KBM-7 (cell line): ENCODE results near the gene ADAM10.

ENCODE experiments used
- DNase-seq: peaks from one replicate; pipeline ENCODE4 v3.0.0-alpha.2; 2015
- in situ Hi-C: fragments of 300-500 bp; cut with MboI; formaldehyde crosslinking; loops from 2 replicates; pipeline ENCODE4 v1.14.3; 2020; ENCODE audit warnings: low sequenced_read_pairs, low pct_unique_long_range_greater_than_20kb, mixed read lengths

ADAM10 gene

GRCh38 chr15:58732625-58733363, 16.7 kb downstream of the ADAM10 start:
- in situ Hi-C loops = no loop called here
- no peak for DNase-seq

DNA sequence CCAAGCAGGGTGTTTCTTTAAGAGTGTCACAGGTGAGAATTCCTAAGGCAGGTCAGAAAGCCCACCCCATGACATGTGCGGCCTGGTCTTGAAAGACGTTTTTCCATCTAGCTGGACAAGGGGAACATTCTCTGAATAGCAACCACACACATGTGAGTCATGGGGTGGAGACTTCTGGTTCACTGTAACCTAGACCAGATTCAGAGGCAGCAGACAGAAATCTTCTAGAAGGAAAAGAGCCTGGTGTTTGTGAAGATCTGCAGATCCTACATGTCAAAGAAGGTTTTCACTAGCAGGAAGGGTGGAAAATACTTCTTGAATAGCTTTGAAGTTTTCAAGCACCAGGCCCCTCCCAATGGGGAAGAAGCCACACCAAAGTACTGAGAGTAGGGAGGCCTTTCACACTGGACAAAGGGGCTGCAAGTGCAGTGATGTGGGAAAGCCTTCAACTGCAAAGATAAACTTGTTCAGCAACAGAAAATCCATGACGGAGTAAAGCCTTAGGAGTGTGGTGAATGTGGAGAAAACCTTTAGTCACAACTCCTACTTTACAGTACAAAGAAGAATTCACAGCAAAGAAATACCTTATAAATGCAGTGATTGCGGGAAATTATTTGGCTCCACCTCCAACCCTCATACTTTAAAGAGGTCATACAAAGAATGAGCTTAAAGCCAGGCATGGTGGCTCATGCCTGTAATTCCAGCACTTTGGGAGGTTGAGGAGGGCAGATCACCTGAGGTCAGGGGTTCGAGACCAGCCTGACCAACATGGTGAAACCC, 17.6 kb downstream of the ADAM10 start:
- DNase-seq = no peak
- in situ Hi-C loops = no loop called here

DNA sequence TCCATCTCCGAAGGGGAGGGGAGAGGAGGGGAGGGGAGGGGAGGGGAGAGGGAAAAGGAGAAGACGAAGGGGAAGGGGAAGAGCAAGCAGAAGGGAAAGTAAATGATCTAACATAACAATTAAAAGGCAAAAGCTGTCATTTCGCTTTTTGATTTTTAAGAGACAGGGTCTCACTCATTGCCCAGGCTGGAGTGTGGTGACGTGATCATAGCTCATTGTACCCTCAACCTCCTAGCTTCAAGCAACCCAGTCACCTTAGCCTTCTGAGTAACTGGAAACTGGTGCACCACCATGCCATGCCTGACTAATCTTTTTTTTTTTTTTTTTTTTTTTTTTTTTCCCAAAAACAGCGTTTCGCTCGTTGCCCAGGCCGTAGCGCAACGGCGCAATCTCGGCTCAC, 22.6 kb downstream of the ADAM10 start:
- in situ Hi-C loops = no loop called here
- DNase-seq = no peak

DNA sequence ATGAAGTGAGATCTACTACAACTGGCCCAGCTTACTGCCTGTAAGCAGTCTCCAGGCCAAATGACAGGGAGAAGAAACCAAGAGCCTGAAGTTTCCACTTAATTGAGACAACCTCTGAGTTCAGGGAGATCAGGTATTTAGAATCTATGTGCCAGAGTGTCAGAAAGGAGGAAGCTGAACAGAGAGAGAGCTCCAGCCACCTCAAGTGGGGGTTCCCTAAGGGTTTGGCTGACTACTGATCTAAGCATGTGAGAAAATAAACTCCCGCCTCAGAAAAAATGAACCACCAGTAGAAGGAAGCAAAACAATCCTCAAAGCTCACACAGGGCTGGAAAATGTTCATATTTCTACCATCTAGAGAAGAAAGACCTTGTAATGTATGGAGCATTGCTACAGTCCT, 25.0 kb downstream of the ADAM10 start:
- peak; percentile 83 for DNase-seq
- in situ Hi-C loops = no loop called here

- DNase-seq = no peak
- in situ Hi-C loops = no loop called here
Observed at GRCh38 chr15:58717357-58717756, 32.1 kb downstream of the ADAM10 start.

GRCh38 chr15:58716027-58716426, 33.5 kb downstream of the ADAM10 start:
- in situ Hi-C loops = no loop called here
- DNase-seq = no peak

- no peak for DNase-seq
- in situ Hi-C loops = no loop called here
Observed at GRCh38 chr15:58715266-58715917, 34.1 kb downstream of the ADAM10 start.

- DNase-seq = no peak
- in situ Hi-C loops = no loop called here
Observed at GRCh38 chr15:58710701-58711100, 38.8 kb downstream of the ADAM10 start.

GRCh38 chr15:58707397-58707796, 42.1 kb downstream of the ADAM10 start:
- in situ Hi-C loops = no loop called here
- no peak for DNase-seq

GRCh38 chr15:58705105-58705504, 44.4 kb downstream of the ADAM10 start:
- in situ Hi-C loops = no loop called here
- no peak for DNase-seq

GRCh38 chr15:58704155-58704865, 45.2 kb downstream of the ADAM10 start:
- in situ Hi-C loops = no loop called here
- DNase-seq = no peak

DNA sequence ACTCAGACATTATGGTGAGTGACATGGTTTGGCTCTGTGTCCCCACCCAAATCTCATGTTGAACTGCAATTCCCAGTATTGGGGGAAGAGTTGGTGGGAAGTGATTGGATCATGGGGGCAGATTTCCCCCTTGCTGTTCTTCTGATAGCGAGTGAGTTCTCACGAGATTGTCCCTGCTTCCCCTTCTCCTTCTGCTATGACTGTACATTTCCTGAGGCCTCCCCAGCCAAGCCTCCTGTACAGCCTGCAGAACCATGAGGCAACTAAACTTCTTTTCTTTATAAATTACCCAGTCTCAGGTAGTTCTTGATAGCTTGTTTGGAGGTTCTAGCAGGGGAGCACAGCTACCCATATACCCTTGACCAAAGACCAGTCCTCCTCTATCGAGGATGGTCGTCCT, 45.9 kb downstream of the ADAM10 start:
- DNase-seq = peak; percentile 39
- in situ Hi-C loops = no loop called here

GRCh38 chr15:58702233-58702632, 47.3 kb downstream of the ADAM10 start:
- DNase-seq = no peak
- in situ Hi-C loops = no loop called here

- no peak for DNase-seq
- in situ Hi-C loops = no loop called here
Observed at GRCh38 chr15:58701376-58701775, 48.1 kb downstream of the ADAM10 start.

DNA sequence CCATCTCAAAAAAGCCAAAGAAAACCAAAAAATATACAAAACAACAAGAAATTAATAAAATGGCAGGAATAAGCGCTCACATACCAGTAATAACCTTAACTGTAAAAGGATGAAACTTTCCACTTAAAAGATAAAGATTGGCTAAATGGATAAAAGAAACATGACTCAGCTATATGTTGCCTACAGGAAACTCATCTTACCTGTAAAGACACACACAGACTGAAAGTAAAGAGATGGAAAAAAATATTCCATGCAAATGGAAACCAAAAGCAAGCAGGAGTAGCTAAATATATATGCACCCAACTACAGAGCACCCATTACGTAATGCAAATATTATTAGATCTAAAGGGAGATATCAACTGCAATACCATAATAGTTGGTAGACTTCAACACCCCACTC, 49.7 kb downstream of the ADAM10 start:
- in situ Hi-C loops = no loop called here

GRCh38 chr15:58698887-58699641, 50.4 kb downstream of the ADAM10 start:
- in situ Hi-C loops = no loop called here
- no peak for DNase-seq

More for the DNA sequence above, 49.7 kb downstream of the ADAM10 start:
- DNase-seq = no peak

GRCh38 chr15:58697220-58697619, 52.3 kb downstream of the ADAM10 start:
- in situ Hi-C loops = no loop called here
- DNase-seq = no peak

DNA sequence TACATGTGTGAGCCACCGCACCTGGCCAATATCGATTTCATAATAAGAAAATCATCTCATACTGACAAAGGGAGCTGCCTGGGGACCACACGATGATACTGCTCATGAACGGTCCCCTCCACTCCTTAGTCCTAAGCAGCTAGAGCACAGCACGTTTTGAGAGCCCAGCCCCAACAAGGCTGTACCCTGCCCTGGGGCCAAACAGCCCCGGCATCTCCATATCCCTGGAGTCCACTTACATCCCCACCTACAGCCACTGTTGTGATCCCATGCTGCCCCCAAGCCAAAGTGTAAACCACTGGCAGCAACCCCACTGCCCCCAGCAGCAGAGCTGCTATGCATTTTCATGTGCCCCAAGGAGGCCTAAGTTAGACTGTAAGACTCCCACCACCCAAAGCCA, 52.8 kb downstream of the ADAM10 start:
- no peak for DNase-seq
- in situ Hi-C loops = no loop called here
